SK-MEL-5 (cell line): ENCODE measurements around the gene SHISA7. TPM values are rescaled to one million over a fixed set of nuclear protein-coding genes. Genes with fewer than 3 reads are reported as not detected.

ENCODE experiments used
- DNase-seq: peaks from one replicate; pipeline ENCODE4 v3.0.0-alpha.2; 2016; ENCODE audit warnings: low read depth, low spot score
- in situ Hi-C: cut with HindIII; loops from 2 replicates; pipeline ENCODE4 v1.10.0; 2016; ENCODE audit warnings: low sequenced_read_pairs, high pct_unique_total_duplicates, low pct_unique_long_range_greater_than_20kb
- total RNA-seq: library from RNA; depleted of rRNA; stranded (reverse); fragments of >200 nt; shearing (Covaris generic); gene quantifications from 2 replicates; pipeline ENCODE4 v1.2.3, GENCODE V29; 2014

The SHISA7 gene
- total RNA-seq, 1 experiment from 2014 or later = not detected

GRCh38 chr19:55467236-55468053 lies 24.3 kb upstream of the SHISA7 start:
- in situ Hi-C loops = no loop called here

GRCh38 chr19:55466241-55466614 lies 23.1 kb upstream of the SHISA7 start:
- DNase-seq = no peak
- in situ Hi-C loops = no loop called here

More at GRCh38 chr19:55467236-55468053, 24.3 kb upstream of the SHISA7 start:
- DNase-seq = peak; percentile 35

- DNase-seq = no peak
- in situ Hi-C loops = no loop called here
These were observed 22.6 kb upstream of the SHISA7 start for GRCh38 chr19:55465460-55466240.

- DNase-seq = no peak
- in situ Hi-C loops = no loop called here
These were observed 21.6 kb upstream of the SHISA7 start, which contains the start of gene C19orf85 for GRCh38 chr19:55464662-55465054. C19orf85 (minus strand) TSS chr19:55464751; CDS start chr19:55464554, 197 bp downstream.

- in situ Hi-C loops = no loop called here
- no peak for DNase-seq
These were observed 21.1 kb upstream of the SHISA7 start for GRCh38 chr19:55464039-55464661.

- DNase-seq = no peak
- in situ Hi-C loops = no loop called here
These were observed 20.5 kb upstream of the SHISA7 start for GRCh38 chr19:55463583-55464031.

GRCh38 chr19:55462722-55463121 lies 19.6 kb upstream of the SHISA7 start:
- DNase-seq = no peak
- in situ Hi-C loops = no loop called here

- in situ Hi-C loops = no loop called here
- DNase-seq = peak; percentile 58
These were observed 19.0 kb upstream of the SHISA7 start for GRCh38 chr19:55461974-55462626.

- in situ Hi-C loops = no loop called here
- DNase-seq = peak; percentile 99
These were observed 18.3 kb upstream of the SHISA7 start, which contains the start of gene ISOC2 for GRCh38 chr19:55461259-55461973. ISOC2 (minus strand) TSS chr19:55461642; CDS start chr19:55456486, 5,156 bp downstream.

- in situ Hi-C loops = no loop called here
- peak; percentile 76 for DNase-seq
These were observed 17.7 kb upstream of the SHISA7 start for GRCh38 chr19:55460670-55461258.

GRCh38 chr19:55459950-55460657 lies 17.0 kb upstream of the SHISA7 start:
- in situ Hi-C loops = no loop called here
- DNase-seq = no peak

GRCh38 chr19:55459551-55459949 lies 16.4 kb upstream of the SHISA7 start:
- no peak for DNase-seq
- in situ Hi-C loops = no loop called here

GRCh38 chr19:55457683-55458457 lies 14.8 kb upstream of the SHISA7 start:
- no peak for DNase-seq
- in situ Hi-C loops = no loop called here

GRCh38 chr19:55456347-55456746 lies 13.2 kb upstream of the SHISA7 start:
- DNase-seq = no peak
- in situ Hi-C loops = no loop called here

GRCh38 chr19:55455576-55456235 lies 12.6 kb upstream of the SHISA7 start:
- in situ Hi-C loops = no loop called here
- DNase-seq = no peak
